Activated naive CD8-positive, alpha-beta T cell treated with anti-CD3 and anti-CD28 coated beads for 36 hours (primary cell): ENCODE data around the gene CNGA2. TPM values are rescaled to one million over a fixed set of nuclear protein-coding genes. Genes with fewer than 3 reads are reported as not detected.

Experiments used
- DNase-seq: peaks from one replicate; pipeline ENCODE4 v3.0.0; 2021
- H3K27ac Mint-ChIP-seq: one replicate; pipeline ENCODE4 v1.8.0; 2022; ENCODE audit warnings: mild to moderate bottlenecking, moderate library complexity, mixed read lengths
- H3K27me3 Mint-ChIP-seq: one replicate; pipeline ENCODE4 v1.8.0; 2022; ENCODE audit warnings: mild to moderate bottlenecking, mixed read lengths
- H3K36me3 Mint-ChIP-seq: one replicate; pipeline ENCODE4 v1.8.0; 2021; ENCODE audit warnings: mild to moderate bottlenecking, mixed read lengths
- H3K4me1 Mint-ChIP-seq: one replicate; pipeline ENCODE4 v1.8.0; 2021; ENCODE audit warnings: mixed read lengths
- H3K4me3 Mint-ChIP-seq: one replicate; pipeline ENCODE4 v1.8.0; 2022; ENCODE audit warnings: mild to moderate bottlenecking, moderate library complexity, mixed read lengths
- H3K9me3 Mint-ChIP-seq: one replicate; pipeline ENCODE4 v1.8.0; 2022; ENCODE audit warnings: mixed read lengths
- total RNA-seq, 2 experiments: library from RNA; stranded (reverse); gene quantifications; one replicate each; pipeline ENCODE4 v1.2.3, GENCODE V29; 2021

The CNGA2 gene
- total RNA-seq, 2 experiments from 2014 or later: not detected

DNA sequence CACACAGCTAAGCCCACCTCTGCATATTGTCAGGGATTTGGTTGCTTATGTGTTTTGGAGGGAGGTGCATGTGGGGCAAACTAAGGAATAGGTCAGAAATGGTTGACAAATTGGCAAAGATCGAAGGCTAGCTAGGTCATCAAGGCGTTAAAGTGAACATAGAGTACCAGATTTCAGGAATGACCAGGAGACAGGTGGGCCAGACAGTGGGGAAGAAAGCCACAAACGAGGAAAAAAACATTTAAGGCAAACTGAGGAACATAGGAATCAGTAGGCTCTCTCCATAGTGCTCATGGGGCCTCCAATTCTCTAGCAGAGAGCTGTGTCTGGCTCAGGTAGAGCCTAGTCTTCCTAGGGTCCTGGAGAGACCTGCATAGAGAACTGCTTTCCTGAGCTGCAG is 57.4 kb downstream of the CNGA2 start:
- Mint-ChIP-seq H3K9me3 (no peaks in the 10 kb centered on the region), H3K27me3 (no peaks in the 10 kb centered on the region), H3K4me3 (no peak overlapping the region), H3K4me1 (no peaks in the 10 kb centered on the region), H3K27ac (no peak overlapping the region), H3K36me3 (no peaks in the 10 kb centered on the region)
- DNase-seq: no peak

DNA sequence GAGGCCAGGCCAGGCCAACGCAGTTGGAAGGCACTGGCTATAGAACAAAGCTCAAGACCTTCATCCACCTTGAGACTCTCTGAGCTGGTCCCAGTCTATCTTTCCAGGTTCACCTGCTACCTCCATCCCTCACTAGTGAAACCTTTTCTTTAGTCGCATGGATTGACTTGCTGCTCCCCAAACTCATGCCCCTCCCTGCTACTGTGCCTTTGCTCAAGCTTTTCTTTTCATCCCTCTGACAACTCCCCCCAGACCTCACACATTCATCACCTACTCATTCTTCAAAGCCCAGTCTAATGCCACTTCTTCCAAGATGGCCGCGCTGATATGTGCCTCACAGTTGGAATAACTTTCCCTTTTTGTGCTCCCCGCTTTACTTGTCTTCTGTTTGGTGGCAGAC is 58.0 kb downstream of the CNGA2 start:
- DNase-seq: no peak
- no peak overlapping the region for H3K4me3 Mint-ChIP-seq
- no peaks in the 10 kb centered on the region for H3K9me3 Mint-ChIP-seq
- H3K4me1 Mint-ChIP-seq: no peaks in the 10 kb centered on the region
- H3K27me3 Mint-ChIP-seq: peaks cover under 1% of the 10 kb centered on the region
- no peaks in the 10 kb centered on the region for H3K36me3 Mint-ChIP-seq
- H3K27ac Mint-ChIP-seq: no peak overlapping the region

- no peak for DNase-seq
- no peaks in the 10 kb centered on the region for H3K36me3 Mint-ChIP-seq
- no peaks in the 10 kb centered on the region for H3K4me1 Mint-ChIP-seq
- peaks cover 3% of the 10 kb centered on the region for H3K27me3 Mint-ChIP-seq
- H3K27ac Mint-ChIP-seq: no peak overlapping the region
- no peak overlapping the region for H3K4me3 Mint-ChIP-seq
- no peaks in the 10 kb centered on the region for H3K9me3 Mint-ChIP-seq
These were observed 59.3 kb downstream of the CNGA2 start for GRCh38 chrX:151793886-151794285.

Other genes starting within 250 kb of the CNGA2 start
- gene PASD1, start 171.1 kb upstream of the CNGA2 start, total RNA-seq: not detected
- gene PRRG3, start 39.3 kb upstream of the CNGA2 start, total RNA-seq: not detected
- gene FATE1, start 18.7 kb upstream of the CNGA2 start, total RNA-seq: not detected
- not detected for gene MAGEA4, start 178.1 kb downstream of the CNGA2 start, total RNA-seq
- gene GABRE, start 239.9 kb downstream of the CNGA2 start, total RNA-seq: not detected